OCI-LY3 (cell line): Measurements from ENCODE around the gene MRPL55.

Experiments
- H2AFZ ChIP-seq: fragments of 200-600, 300-600 bp; shearing (Covaris generic); 2 replicates; pipeline ENCODE4 v1.6.0; 2014; ENCODE audit warnings: antibody characterized with exemption, low read depth, low read length
- H3K27ac ChIP-seq: fragments of 200-600, 300-600 bp; sonication (generic); 2 replicates; pipeline ENCODE4 v1.5.1; 2014; ENCODE audit warnings: mild to moderate bottlenecking, low read length, moderate library complexity, mixed read lengths
- H3K27me3 ChIP-seq: fragments of 200-600, 300-600 bp; sonication (generic); 2 replicates; pipeline ENCODE4 v1.6.1; 2014; ENCODE audit warnings: low read depth, low read length, mixed read lengths
- H3K36me3 ChIP-seq: fragments of 200-600, 300-600 bp; sonication (generic); replicated peaks from 2 replicates; pipeline ENCODE3; 2014; ENCODE audit warnings: low read depth, low read length, mixed read lengths
- H3K4me1 ChIP-seq: fragments of 300-600, 200-600 bp; sonication (generic); 2 replicates; pipeline ENCODE4 v1.6.1; 2014; ENCODE audit warnings: low read length, mixed read lengths
- H3K4me2 ChIP-seq: fragments of 200-600, 300-600 bp; sonication (generic); 2 replicates; pipeline ENCODE4 v1.6.1; 2014; ENCODE audit warnings: low read length, mixed read lengths
- H3K4me3 ChIP-seq: fragments of 300-600, 200-600 bp; sonication (generic); 2 replicates; pipeline ENCODE4 v1.5.1; 2014; ENCODE audit warnings: antibody characterized with exemption, mild to moderate bottlenecking, low read length, moderate library complexity
- H3K79me2 ChIP-seq: fragments of 300-600, 200-600 bp; shearing (Covaris generic); 2 replicates; pipeline ENCODE4 v1.6.1; 2014; ENCODE audit warnings: mild to moderate bottlenecking, low read length, mixed read lengths
- H3K9ac ChIP-seq: fragments of 300-600, 200-600 bp; shearing (Covaris generic); 2 replicates; pipeline ENCODE4 v1.6.0; 2014; ENCODE audit warnings: mild to moderate bottlenecking, low read length, moderate library complexity
- H3K9me3 ChIP-seq: fragments of 200-600, 300-600 bp; shearing (Covaris generic); 2 replicates; pipeline ENCODE4 v1.6.1; 2014; ENCODE audit warnings: low read length, mixed read lengths; ENCODE audit not compliant: insufficient read depth
- H4K20me1 ChIP-seq: fragments of 200-600, 300-600 bp; sonication (generic); 2 replicates; pipeline ENCODE4 v1.6.1; 2016; ENCODE audit warnings: low read length, mixed read lengths; ENCODE audit not compliant: insufficient read depth
- CTCF ChIP-seq: fragments of 200-600, 300-600 bp; sonication (generic); IDR thresholded peaks from 2 replicates; pipeline ENCODE4 v1.5.1; 2014; ENCODE audit warnings: antibody characterized with exemption, low read length, low read depth
- EZH2phosphoT487 ChIP-seq: fragments of 200-600 bp; shearing (Covaris generic); IDR thresholded peaks from 2 replicates; pipeline ENCODE4 v1.6.1; 2018; ENCODE audit warnings: antibody characterized with exemption, mixed run types, low read depth

The MRPL55 gene

GRCh38 chr1:228141226-228142044, 32.3 kb upstream of the MRPL55 start:
- peaks cover 6% of the 10 kb centered on the region for H3K36me3 ChIP-seq
- H3K9me3 ChIP-seq = no peaks in the 10 kb centered on the region
- peaks cover 6% of the 10 kb centered on the region for H3K27me3 ChIP-seq
- H3K4me3 ChIP-seq = peak overlapping the region; percentile 87
- H3K9ac ChIP-seq = peak overlapping the region; percentile 74
- H3K27ac ChIP-seq = no peak overlapping the region
- no peak overlapping the region for H2AFZ ChIP-seq
- H3K4me1 ChIP-seq = peaks cover 16% of the 10 kb centered on the region
- peaks cover 63% of the 10 kb centered on the region for H3K79me2 ChIP-seq
- TF ChIP-seq CTCF (no peak), EZH2phosphoT487 (no peak)
- peaks cover 34% of the 10 kb centered on the region for H4K20me1 ChIP-seq
- peak overlapping the region; percentile 87 for H3K4me2 ChIP-seq

GRCh38 chr1:228140724-228141225, 31.7 kb upstream of the MRPL55 start:
- Histone ChIP-seq H4K20me1 (peaks cover 32% of the 10 kb centered on the region), H3K36me3 (peaks cover 6% of the 10 kb centered on the region), H3K4me3 (peak overlapping the region; percentile 87), H3K4me1 (peaks cover 16% of the 10 kb centered on the region), H3K27me3 (peaks cover 13% of the 10 kb centered on the region), H3K9me3 (no peaks in the 10 kb centered on the region), H3K9ac (peak overlapping the region; percentile 74), H3K4me2 (peak overlapping the region; percentile 87), H3K27ac (peak overlapping the region; percentile 39), H2AFZ (no peak overlapping the region), H3K79me2 (peaks cover 57% of the 10 kb centered on the region)
- TF ChIP-seq EZH2phosphoT487 (no peak), CTCF (no peak)

GRCh38 chr1:228139931-228140723, 31.0 kb upstream of the MRPL55 start, which contains the start of gene GUK1:
GUK1 (plus strand) TSS chr1:228140279; CDS start chr1:228140303, 24 bp downstream.
- no peaks in the 10 kb centered on the region for H3K9me3 ChIP-seq
- H3K27me3 ChIP-seq = peaks cover 19% of the 10 kb centered on the region
- peak within 1 kb of the TSS; percentile 82 for H3K9ac ChIP-seq
- peak within 1 kb of the TSS; percentile 73 for H3K27ac ChIP-seq
- H4K20me1 ChIP-seq = peaks cover 32% of the 10 kb centered on the region
- H2AFZ ChIP-seq = peak within 1 kb of the TSS; percentile 53; the same call in 1 of the 2 replicates
- peaks cover 16% of the 10 kb centered on the region for H3K4me1 ChIP-seq
- peaks cover 50% of the 10 kb centered on the region for H3K79me2 ChIP-seq
- peak within 1 kb of the TSS; percentile 87 for H3K4me2 ChIP-seq
- H3K36me3 ChIP-seq = peaks cover 6% of the 10 kb centered on the region
- peak within 1 kb of the TSS; percentile 87 for H3K4me3 ChIP-seq
- TF ChIP-seq EZH2phosphoT487 (no peak), CTCF (no peak)
